Hepatocyte (in vitro differentiated cells): ENCODE measurements around the gene WDR35.

ENCODE experiments used
- CTCF ChIP-seq: fragments of 200-600 bp; sonication (generic); IDR thresholded peaks from 2 replicates; pipeline ENCODE4 v1.5.1; 2016; ENCODE audit warnings: antibody characterized with exemption, mild to moderate bottlenecking; ENCODE audit not compliant: poor library complexity
- EZH2phosphoT487 ChIP-seq: fragments of 200-600 bp; sonication (generic); IDR thresholded peaks from one replicate; pipeline ENCODE4 v1.6.1; 2018; ENCODE audit warnings: antibody characterized with exemption, mild to moderate bottlenecking, low read depth, moderate library complexity; ENCODE audit not compliant: unreplicated experiment, severe bottlenecking

GRCh38 chr2:19988600-19988999 lies 1.3 kb downstream of the WDR35 start:
- TF ChIP-seq CTCF (no peak), EZH2phosphoT487 (no peak)
